Measurements from ENCODE around the gene AMZ1.
"Not testable (repeated sequence)": the region's sequence is repeated elsewhere in the genome, so short reads cannot be mapped to it uniquely, and the experiment has no call there.

AMZ1 gene

GRCh38 chr7:2670171-2670570 lies 17.8 kb upstream of the AMZ1 start:
- no peak for FAIRE-seq

GRCh38 chr7:2670720-2671391 lies 17.1 kb upstream of the AMZ1 start:
- no peak for FAIRE-seq

GRCh38 chr7:2673214-2673613 lies 14.8 kb upstream of the AMZ1 start:
- not testable (repeated sequence) for FAIRE-seq

- no peak for FAIRE-seq
Observed at GRCh38 chr7:2673934-2674333, 14.1 kb upstream of the AMZ1 start.

- FAIRE-seq: no peak
Observed at GRCh38 chr7:2675256-2675764, 12.7 kb upstream of the AMZ1 start.

- FAIRE-seq: not testable (repeated sequence)
Observed at GRCh38 chr7:2676576-2676975, 11.4 kb upstream of the AMZ1 start.

- not testable (repeated sequence) for FAIRE-seq
Observed at GRCh38 chr7:2678454-2678853, 9.5 kb upstream of the AMZ1 start.

GRCh38 chr7:2679135-2680127 lies 8.6 kb upstream of the AMZ1 start:
- FAIRE-seq: not testable (repeated sequence)

DNA sequence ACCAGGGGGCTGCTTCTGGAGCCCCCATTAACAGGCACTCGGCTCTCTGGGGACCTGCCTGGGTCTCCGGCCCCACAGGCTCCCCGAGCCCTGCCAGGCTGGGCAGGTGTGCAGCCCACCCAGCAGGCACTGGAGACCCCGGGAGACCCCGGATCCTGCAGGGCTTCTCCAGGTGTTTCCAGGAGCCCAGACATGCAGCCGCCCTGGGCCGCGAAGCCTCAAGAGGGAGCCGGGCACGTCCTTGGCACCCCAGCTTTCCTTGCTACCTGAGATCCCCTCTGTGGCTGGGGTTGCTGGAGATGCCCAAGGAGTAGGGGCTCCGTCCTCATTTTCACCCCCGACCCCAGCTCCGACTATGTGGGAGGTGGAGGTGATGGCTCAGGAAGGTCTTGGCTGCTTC lies 7.7 kb upstream of the AMZ1 start:
- FAIRE-seq: no peak

- FAIRE-seq: no peak
Observed at GRCh38 chr7:2680792-2681490, 7.1 kb upstream of the AMZ1 start.

DNA sequence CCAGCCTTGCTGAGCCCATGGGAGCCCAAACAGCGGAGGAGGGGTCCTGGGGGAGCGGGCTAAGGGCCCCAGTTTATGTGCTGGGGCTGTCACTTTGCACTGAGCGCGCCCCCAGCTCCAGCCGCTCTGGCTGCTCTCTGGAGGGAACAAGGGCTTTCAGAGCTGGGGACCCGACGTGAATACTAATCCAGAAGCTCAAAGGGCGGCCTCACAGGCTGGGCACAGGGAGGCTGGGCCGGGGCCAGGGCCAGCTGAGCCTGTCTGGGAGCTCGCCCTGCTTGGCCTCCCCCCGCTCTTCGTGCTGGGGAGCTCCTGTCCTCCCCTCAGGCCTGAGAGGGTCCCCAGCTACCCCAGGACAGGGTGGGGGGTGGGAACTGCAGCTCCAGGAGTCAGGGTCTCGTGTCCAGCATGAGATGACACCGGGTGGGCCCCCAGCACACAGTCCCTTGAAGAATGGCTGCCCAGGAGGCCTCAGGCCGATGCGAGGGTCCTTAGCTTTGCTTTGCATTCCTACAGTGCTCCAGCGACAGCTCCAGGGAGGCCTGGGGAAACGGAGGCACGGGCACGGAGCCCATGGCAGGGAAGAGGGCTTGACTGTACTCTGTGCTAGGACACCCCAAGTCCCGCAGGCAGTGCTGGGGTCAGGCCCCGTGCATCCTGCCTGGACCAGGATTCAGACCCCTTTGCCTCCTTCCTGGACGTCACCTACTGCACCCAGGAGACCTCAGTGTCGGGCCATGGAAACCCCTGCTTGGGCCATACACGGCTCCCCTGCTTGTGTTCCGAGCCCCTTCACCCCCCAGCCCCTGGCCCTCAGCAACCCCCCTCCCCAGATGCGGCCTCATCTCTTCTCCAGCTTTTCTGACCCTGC lies 5.8 kb upstream of the AMZ1 start:
- FAIRE-seq: no peak

- FAIRE-seq: no peak
Observed at GRCh38 chr7:2684501-2684900, 3.5 kb upstream of the AMZ1 start.

- FAIRE-seq: no peak
Observed at GRCh38 chr7:2686101-2686500, 1.9 kb upstream of the AMZ1 start.

- FAIRE-seq: no peak
Observed at GRCh38 chr7:2687338-2687869, 598 bp upstream of the AMZ1 start.

GRCh38 chr7:2688409-2689342 lies 674 bp downstream of the AMZ1 start:
- FAIRE-seq: no peak

DNA sequence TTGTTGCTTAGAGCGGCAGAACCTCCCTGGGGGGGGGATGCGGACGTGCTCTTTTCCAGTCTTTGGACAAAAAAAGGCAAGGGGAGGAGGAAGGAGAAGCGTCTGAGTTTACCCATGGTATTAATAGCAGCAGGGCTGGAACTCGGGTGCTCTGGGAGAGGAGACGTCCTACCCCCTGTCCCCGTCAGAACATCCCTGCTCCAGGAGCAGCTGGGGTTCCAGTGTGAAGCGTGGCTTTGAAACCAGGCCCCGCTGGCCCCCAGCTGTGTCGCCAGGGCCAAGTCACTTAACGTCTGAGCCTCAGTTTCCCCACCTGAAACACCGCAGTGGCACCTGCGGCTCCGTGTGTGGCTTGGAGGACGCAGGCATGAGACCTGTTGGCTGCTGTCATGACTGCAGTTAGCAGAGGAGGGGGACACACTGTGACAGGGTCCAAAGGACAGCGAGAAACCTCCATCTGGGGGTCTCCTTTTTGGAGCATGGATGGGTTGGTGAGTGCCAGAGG lies 1.4 kb downstream of the AMZ1 start:
- no peak for FAIRE-seq

GRCh38 chr7:2689951-2690705 lies 2.1 kb downstream of the AMZ1 start:
- FAIRE-seq: no peak

GRCh38 chr7:2691011-2691707 lies 3.2 kb downstream of the AMZ1 start:
- no peak for FAIRE-seq

DNA sequence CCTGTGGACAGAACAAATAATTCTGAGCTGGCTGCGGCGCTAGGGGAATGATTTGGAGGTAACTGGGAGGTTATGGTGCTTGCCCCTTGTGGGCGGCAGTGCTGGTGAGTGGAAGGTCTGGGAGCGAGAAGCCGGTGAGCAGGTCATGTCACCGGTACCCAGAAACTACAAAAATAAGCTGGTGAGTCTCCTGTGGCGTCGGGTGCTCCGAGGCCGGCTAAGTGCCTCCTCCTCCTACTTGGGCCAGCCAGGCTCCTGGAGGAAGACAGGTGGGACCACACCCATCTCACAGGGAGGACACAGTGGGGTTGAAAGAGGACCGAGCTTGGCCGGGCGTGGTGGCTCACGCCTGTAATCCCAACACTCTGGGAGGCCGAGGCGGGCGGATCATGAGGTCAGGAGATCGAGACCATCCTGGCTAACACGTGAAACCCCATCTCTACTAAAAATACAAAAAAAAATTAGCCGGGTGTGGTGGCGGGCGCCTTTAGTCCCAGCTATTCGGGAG lies 4.0 kb downstream of the AMZ1 start:
- FAIRE-seq: not testable (repeated sequence)
